Adrenal gland (tissue), 5 donors: Measurements from ENCODE around the gene SUOX.

ENCODE experiments used
- POLR2A ChIP-seq, 2 donors: fragments of 450-650 bp; IDR thresholded peaks; one replicate each; pipeline ENCODE4 v1.6.1; 2017; ENCODE audit warnings: antibody characterized with exemption in 2 of 2, mild to moderate bottlenecking in 2 of 2, moderate library complexity in 1 of 2
- TF ChIP-seq, protein P1 (sequence below), 6 experiments: fragments of 450-650 bp in 4 of 6; fragments of 200-600 bp in 2 of 6; sonication (generic) in 1 of 6; IDR thresholded peaks; 1 replicate in 5 of 6; 2 replicates in 1 of 6; pipeline versions ENCODE4 v1.5.1 to v1.8.0; 2016 to 2021; ENCODE audit warnings: antibody characterized with exemption in 6 of 6, mild to moderate bottlenecking in 2 of 6, moderate library complexity in 1 of 6
- donor health status: DM: no; HTN: no; CAD: no.

DNA sequence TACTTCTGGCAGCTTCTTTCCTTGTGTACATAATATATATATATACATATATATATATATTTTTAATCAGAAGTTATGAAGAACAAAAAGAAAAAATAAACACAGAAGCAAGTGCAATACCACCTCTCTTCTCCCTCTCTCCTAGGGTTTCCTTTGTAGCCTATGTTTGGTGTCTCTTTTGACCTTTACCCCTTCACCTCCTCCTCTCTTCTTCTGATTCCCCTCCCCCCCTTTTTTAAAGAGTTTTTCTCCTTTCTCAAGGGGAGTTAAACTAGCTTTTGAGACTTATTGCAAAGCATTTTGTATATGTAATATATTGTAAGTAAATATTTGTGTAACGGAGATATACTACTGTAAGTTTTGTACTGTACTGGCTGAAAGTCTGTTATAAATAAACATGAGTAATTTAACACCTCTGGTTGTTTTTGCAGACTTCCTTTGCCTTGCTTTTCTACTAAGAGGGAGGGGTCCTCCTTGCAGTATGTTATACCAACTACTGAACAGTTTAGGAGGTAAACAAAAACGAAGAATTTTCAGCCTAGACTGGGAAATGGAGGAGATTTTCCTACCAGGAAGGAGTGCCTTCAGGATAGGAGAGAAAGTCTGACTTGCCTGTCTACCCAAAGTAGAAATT lies 41.1 kb downstream of the SUOX start:
- no peak for TF ChIP-seq POLR2A (IDR thresholded peaks at IDR 0.05)
- TF ChIP-seq, protein P1, sequence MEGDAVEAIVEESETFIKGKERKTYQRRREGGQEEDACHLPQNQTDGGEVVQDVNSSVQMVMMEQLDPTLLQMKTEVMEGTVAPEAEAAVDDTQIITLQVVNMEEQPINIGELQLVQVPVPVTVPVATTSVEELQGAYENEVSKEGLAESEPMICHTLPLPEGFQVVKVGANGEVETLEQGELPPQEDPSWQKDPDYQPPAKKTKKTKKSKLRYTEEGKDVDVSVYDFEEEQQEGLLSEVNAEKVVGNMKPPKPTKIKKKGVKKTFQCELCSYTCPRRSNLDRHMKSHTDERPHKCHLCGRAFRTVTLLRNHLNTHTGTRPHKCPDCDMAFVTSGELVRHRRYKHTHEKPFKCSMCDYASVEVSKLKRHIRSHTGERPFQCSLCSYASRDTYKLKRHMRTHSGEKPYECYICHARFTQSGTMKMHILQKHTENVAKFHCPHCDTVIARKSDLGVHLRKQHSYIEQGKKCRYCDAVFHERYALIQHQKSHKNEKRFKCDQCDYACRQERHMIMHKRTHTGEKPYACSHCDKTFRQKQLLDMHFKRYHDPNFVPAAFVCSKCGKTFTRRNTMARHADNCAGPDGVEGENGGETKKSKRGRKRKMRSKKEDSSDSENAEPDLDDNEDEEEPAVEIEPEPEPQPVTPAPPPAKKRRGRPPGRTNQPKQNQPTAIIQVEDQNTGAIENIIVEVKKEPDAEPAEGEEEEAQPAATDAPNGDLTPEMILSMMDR (IDR thresholded peaks at IDR 0.05), result no peak
